Calu3 (cell line): ENCODE measurements around the gene LIF. TPM values are rescaled to one million over a fixed set of nuclear protein-coding genes. Genes with fewer than 3 reads are reported as not detected.
A peak's percentile ranks its signal among the peaks of the same experiment; 100 is the strongest.

ENCODE experiments used
- BruUV-seq: library from RNA; stranded (reverse); fragments of 400-500 nt; replicated peaks from 2 replicates; lab custom pipeline; 2021; lab: Mats Ljungman, UMichigan
- CTCF ChIA-PET: fragments of 300-600 bp; sonication (Branson Sonifier 250); formaldehyde crosslinking; loops from one replicate; lab custom pipeline; 2022; ENCODE audit warnings: antibody characterized with exemption; lab: Charles Lee
- DNase-seq: peaks from one replicate; pipeline ENCODE4 v3.0.0; 2022
- H3K27ac Mint-ChIP-seq: one replicate; pipeline ENCODE4 v1.8.0; 2022; ENCODE audit warnings: mixed read lengths; ENCODE audit not compliant: unreplicated experiment
- H3K27me3 Mint-ChIP-seq: one replicate; pipeline ENCODE4 v1.8.0; 2022; ENCODE audit warnings: mixed read lengths; ENCODE audit not compliant: unreplicated experiment
- H3K36me3 Mint-ChIP-seq: one replicate; pipeline ENCODE4 v1.8.0; 2022; ENCODE audit warnings: mild to moderate bottlenecking, moderate library complexity, mixed read lengths; ENCODE audit not compliant: insufficient read depth, unreplicated experiment
- H3K4me1 Mint-ChIP-seq: one replicate; pipeline ENCODE4 v1.8.0; 2022; ENCODE audit warnings: mild to moderate bottlenecking, low read depth, mixed read lengths; ENCODE audit not compliant: unreplicated experiment
- H3K4me3 Mint-ChIP-seq: one replicate; pipeline ENCODE4 v1.8.0; 2022; ENCODE audit warnings: mild to moderate bottlenecking, low read depth, moderate library complexity, mixed read lengths; ENCODE audit not compliant: unreplicated experiment
- H3K9me3 Mint-ChIP-seq: one replicate; pipeline ENCODE4 v1.8.0; 2022; ENCODE audit warnings: low read depth, mixed read lengths; ENCODE audit not compliant: unreplicated experiment
- CTCF ChIP-seq: fragments of 200-600 bp; IDR thresholded peaks from one replicate; pipeline ENCODE4 v1.8.0; 2022; ENCODE audit warnings: antibody characterized with exemption; ENCODE audit not compliant: unreplicated experiment
- intact Hi-C: fragments of 100-400 bp; cut with micrococcal nuclease; formaldehyde crosslinking; loops from one replicate; pipeline ENCODE4 v1.10.0; 2022; ENCODE audit not compliant: unreplicated experiment
- total RNA-seq: library from RNA; stranded (reverse); gene quantifications from 2 replicates; pipeline ENCODE4 v1.2.3, GENCODE V29; 2022

The LIF gene
- total RNA-seq, 1 experiment from 2014 or later = 260 TPM

- TF ChIP-seq CTCF = no peak
- no peak overlapping the region for H3K27ac Mint-ChIP-seq
- H3K36me3 Mint-ChIP-seq = peaks cover 57% of the 10 kb centered on the region
- no peak overlapping the region for H3K4me3 Mint-ChIP-seq
- CTCF ChIA-PET = no interaction called here
- no TSS peak for BruUV-seq
- H3K9me3 Mint-ChIP-seq = no peaks in the 10 kb centered on the region
- no peak for DNase-seq
- intact Hi-C loops = no loop called here
- peaks cover 29% of the 10 kb centered on the region for H3K4me1 Mint-ChIP-seq
- no peaks in the 10 kb centered on the region for H3K27me3 Mint-ChIP-seq
Measured at GRCh38 chr22:30294066-30294465, 47.5 kb upstream of the LIF start.

GRCh38 chr22:30293026-30293425 is 46.5 kb upstream of the LIF start:
- Mint-ChIP-seq H3K4me1 (peaks cover 18% of the 10 kb centered on the region), H3K4me3 (no peak overlapping the region), H3K36me3 (peaks cover 57% of the 10 kb centered on the region), H3K9me3 (no peaks in the 10 kb centered on the region), H3K27me3 (no peaks in the 10 kb centered on the region), H3K27ac (no peak overlapping the region)
- DNase-seq = no peak
- BruUV-seq = no TSS peak
- CTCF ChIA-PET = no interaction called here
- intact Hi-C loops = no loop called here
- no peak for TF ChIP-seq CTCF

- H3K4me3 Mint-ChIP-seq = no peak overlapping the region
- H3K36me3 Mint-ChIP-seq = peaks cover 56% of the 10 kb centered on the region
- no peak overlapping the region for H3K27ac Mint-ChIP-seq
- H3K27me3 Mint-ChIP-seq = no peaks in the 10 kb centered on the region
- intact Hi-C loops = no loop called here
- CTCF ChIA-PET = no interaction called here
- no TSS peak for BruUV-seq
- TF ChIP-seq CTCF = no peak
- H3K4me1 Mint-ChIP-seq = peaks cover 11% of the 10 kb centered on the region
- H3K9me3 Mint-ChIP-seq = no peaks in the 10 kb centered on the region
- DNase-seq = no peak
Measured at GRCh38 chr22:30292069-30292970, 45.8 kb upstream of the LIF start.

- H3K27ac Mint-ChIP-seq = peak overlapping the region; percentile 68
- intact Hi-C loops = no loop called here
- no peak for TF ChIP-seq CTCF
- H3K36me3 Mint-ChIP-seq = peaks cover 61% of the 10 kb centered on the region
- H3K4me1 Mint-ChIP-seq = peaks cover 10% of the 10 kb centered on the region
- peak; percentile 69 for DNase-seq
- H3K27me3 Mint-ChIP-seq = no peaks in the 10 kb centered on the region
- CTCF ChIA-PET = no interaction called here
- H3K4me3 Mint-ChIP-seq = no peak overlapping the region
- no TSS peak for BruUV-seq
- H3K9me3 Mint-ChIP-seq = no peaks in the 10 kb centered on the region
Measured at GRCh38 chr22:30291058-30291892, 44.7 kb upstream of the LIF start.
